Psoas muscle (tissue), 8 donors: Measurements from ENCODE around the gene RPRD1B. TPM values are rescaled to one million over a fixed set of nuclear protein-coding genes. Genes with fewer than 3 reads are reported as not detected.

Experiments used
- ATAC-seq, 4 donors: fragments of 200-7000 bp; cut with Tn5 transposase; one replicate each; pipeline ENCODE4 v1.9.1; 2020; ENCODE audit warnings: moderate library complexity in 3 of 4, mild to moderate bottlenecking in 2 of 4
- DNase-seq, 2 donors: peaks; one replicate each; pipeline ENCODE4 v3.0.0-alpha.2; 2020
- H3K27ac ChIP-seq: fragments of 200-600 bp; one replicate; pipeline ENCODE4 v1.8.0; 2022
- H3K27me3 ChIP-seq, 3 donors: fragments of 200-600 bp in 1 of 3; one replicate each; pipeline versions ENCODE4 v1.6.1 to v1.8.0; 2013 to 2022; ENCODE audit warnings: low read length in 2 of 3, mild to moderate bottlenecking in 2 of 3, moderate library complexity in 1 of 3; ENCODE audit not compliant: insufficient read depth in 3 of 3
- H3K36me3 ChIP-seq, 2 donors: fragments of 200-600 bp in 1 of 2; one replicate each; pipeline versions ENCODE4 v1.6.1 to v1.8.0; 2013 to 2022; ENCODE audit warnings: low read depth in 1 of 2, mild to moderate bottlenecking in 1 of 2, moderate library complexity in 1 of 2; ENCODE audit not compliant: insufficient read depth in 1 of 2
- H3K4me1 ChIP-seq: fragments of 200-600 bp; one replicate; pipeline ENCODE4 v1.8.0; 2022
- H3K4me3 ChIP-seq: fragments of 200-600 bp; one replicate; pipeline ENCODE4 v1.8.0; 2022; ENCODE audit warnings: mild to moderate bottlenecking
- H3K9me3 ChIP-seq: fragments of 200-600 bp; one replicate; pipeline ENCODE4 v1.8.0; 2022
- CTCF ChIP-seq: fragments of 200-600 bp; IDR thresholded peaks from one replicate; pipeline ENCODE4 v1.8.0; 2022; ENCODE audit warnings: antibody characterized with exemption
- WGBS, 3 donors: extraction: QIAGEN DNeasy Blood & Tissue Kit; methylation state at CpG; one replicate each; pipeline versions ENCODE4 v1.1.6 to v1.1.7; 2013; 5-methylcytosine and 5-hydroxymethylcytosine counted together
- intact Hi-C, 2 donors: fragments of 100-400 bp; cut with DNase I; formaldehyde crosslinking; loops; one replicate each; pipeline versions ENCODE4 v1.11.0 to v1.14.2; 2022
- polyA plus RNA-seq, 3 donors: library from polyadenylated mRNA; stranded (reverse); fragments of 200-250 nt; gene quantifications; one replicate each; pipeline ENCODE4 v1.2.3, GENCODE V29; 2013
- total RNA-seq, 4 donors: library from RNA; stranded (reverse); fragmentation: NEBNext Ultra II Directional in 2 of 4; extraction: Animal tissue kit (Norgen Biotek cat#: 25700) in 2 of 4; gene quantifications; one replicate each; pipeline versions ENCODE4 v1.2.1 to v1.2.4, GENCODE V29; 2021 to 2023
- donor health status: healthy with polysubstance abuse.
- donor health status: DM: no; HTN: no; CAD: no; lungs with moderate emphysema.
- donor health status: Bipolar disorder and iron deficiency.
- donor health status: healthy.
- donor health status: DM: yes; HTN: yes; CAD: no.
- donor health status: DM: no; HTN: no; CAD: no.
- donor health status: DM: no; HTN: no; CAD: no.
- donor health status: DM: yes; HTN: yes; CAD: no.

The RPRD1B gene
- total and polyA plus RNA-seq, 7 donors, result 14.0 to 55.7 (median 32.7) TPM

GRCh38 chr20:38131588-38132121 lies 98.1 kb downstream of the RPRD1B start:
- Histone ChIP-seq H3K4me3 (no peak overlapping the region), H3K9me3 (no peaks in the 10 kb centered on the region), H3K36me3 (peaks cover 0 to 48% of the 10 kb centered on the region in 2 donors), H3K4me1 (peaks cover 7% of the 10 kb centered on the region), H3K27me3 (no peaks in the 10 kb centered on the region), H3K27ac (no peak overlapping the region)
- ATAC-seq (no peak), DNase-seq (no peak)
- TF ChIP-seq CTCF, result no peak
- 97 to 99% (median 98%) methylated on average over 3 of the region's 3 CpGs for WGBS, 3 donors
- intact Hi-C loops, result no loop called here

DNA sequence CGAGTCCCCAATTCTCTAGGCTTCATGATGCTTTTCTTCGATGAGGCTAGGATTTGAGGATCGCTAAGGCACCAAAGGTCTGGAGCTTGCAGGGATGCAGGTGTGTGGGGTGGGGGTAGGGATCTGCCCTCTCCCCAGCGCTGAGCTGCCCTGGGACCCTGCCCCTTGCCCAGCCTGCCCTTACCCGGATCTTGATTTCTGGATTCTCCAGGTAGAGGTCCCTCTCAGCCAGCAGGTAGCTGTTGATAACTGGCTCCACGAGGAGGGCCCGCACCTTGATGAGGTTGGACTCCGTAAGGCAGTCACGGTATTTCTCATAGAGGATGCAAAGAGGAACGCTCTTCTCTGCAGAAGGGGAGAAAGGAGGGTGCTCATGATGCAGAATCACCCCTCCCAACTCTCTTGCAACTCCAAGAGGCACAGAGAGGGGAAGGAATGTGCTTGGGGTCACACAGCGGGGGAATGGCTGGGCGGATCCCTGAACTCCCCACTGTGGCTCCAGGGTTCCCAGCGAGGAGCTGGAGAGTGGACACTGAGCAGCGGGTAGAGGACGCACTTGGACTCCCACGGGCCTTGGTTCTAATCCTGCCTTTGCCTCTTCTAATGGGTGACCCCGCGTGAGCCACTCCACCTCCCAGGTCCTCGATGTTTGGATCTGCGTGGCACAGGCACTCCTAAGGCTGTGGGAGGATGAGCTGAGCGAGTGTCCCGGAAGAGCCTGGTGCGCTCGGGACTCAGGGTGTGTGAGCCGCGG lies 98.8 kb downstream of the RPRD1B start:
- peak in 1 of 2 donors; percentile 34 for DNase-seq
- intact Hi-C loops, result no loop called here
- no peak for TF ChIP-seq CTCF
- Histone ChIP-seq H3K4me3 (no peak overlapping the region), H3K27ac (no peak overlapping the region), H3K36me3 (peaks cover 0 to 55% of the 10 kb centered on the region in 2 donors), H3K9me3 (no peaks in the 10 kb centered on the region), H3K4me1 (peaks cover under 1% of the 10 kb centered on the region), H3K27me3 (no peaks in the 10 kb centered on the region)
- no peak for ATAC-seq
- WGBS, 3 donors, result 93 to 94% (median 93%) methylated on average over 24 to 26 of the region's 26 CpGs

DNA sequence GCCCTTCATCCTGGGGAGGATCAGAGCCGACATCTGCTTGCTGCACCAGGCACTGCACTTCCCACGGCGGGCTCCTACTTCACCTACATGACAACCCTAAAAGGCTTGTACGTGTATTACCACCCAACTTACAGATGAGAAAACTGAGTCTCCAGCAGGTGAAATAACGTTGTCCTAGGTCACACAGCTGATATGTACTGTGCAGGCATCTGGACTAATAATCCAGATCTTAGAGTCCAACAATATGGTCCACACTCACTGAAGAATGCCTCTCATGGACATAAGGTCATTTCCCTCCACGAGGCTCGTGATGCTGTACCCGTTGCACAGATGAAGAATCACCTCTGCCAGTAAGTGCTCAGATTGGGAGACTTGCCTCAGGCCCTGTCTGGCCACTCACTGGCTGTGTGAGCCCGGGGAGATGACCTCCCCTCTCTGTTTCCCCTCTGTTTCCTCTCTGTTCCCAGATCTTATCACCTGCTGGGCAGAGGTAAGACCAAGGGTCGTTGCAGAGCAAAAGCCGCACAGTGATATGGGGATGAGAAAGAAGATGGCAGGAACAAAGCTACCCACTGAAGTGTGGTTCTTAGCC lies 99.5 kb downstream of the RPRD1B start:
- WGBS, 3 donors, result 84 to 89% (median 85%) methylated on average over 11 of the region's 11 CpGs
- Histone ChIP-seq H3K36me3 (peaks cover 0 to 61% of the 10 kb centered on the region in 2 donors), H3K4me1 (no peaks in the 10 kb centered on the region), H3K4me3 (no peak overlapping the region), H3K27me3 (no peaks in the 10 kb centered on the region), H3K27ac (no peak overlapping the region), H3K9me3 (no peaks in the 10 kb centered on the region)
- ATAC-seq, result no peak
- DNase-seq, result no peak
- no peak for TF ChIP-seq CTCF
- intact Hi-C loops, result loop anchor here in 1 of 2 donors (1.0 kb wide), 1 partner anchor 16 kb away; no protein-coding TSS in a partner anchor

DNA sequence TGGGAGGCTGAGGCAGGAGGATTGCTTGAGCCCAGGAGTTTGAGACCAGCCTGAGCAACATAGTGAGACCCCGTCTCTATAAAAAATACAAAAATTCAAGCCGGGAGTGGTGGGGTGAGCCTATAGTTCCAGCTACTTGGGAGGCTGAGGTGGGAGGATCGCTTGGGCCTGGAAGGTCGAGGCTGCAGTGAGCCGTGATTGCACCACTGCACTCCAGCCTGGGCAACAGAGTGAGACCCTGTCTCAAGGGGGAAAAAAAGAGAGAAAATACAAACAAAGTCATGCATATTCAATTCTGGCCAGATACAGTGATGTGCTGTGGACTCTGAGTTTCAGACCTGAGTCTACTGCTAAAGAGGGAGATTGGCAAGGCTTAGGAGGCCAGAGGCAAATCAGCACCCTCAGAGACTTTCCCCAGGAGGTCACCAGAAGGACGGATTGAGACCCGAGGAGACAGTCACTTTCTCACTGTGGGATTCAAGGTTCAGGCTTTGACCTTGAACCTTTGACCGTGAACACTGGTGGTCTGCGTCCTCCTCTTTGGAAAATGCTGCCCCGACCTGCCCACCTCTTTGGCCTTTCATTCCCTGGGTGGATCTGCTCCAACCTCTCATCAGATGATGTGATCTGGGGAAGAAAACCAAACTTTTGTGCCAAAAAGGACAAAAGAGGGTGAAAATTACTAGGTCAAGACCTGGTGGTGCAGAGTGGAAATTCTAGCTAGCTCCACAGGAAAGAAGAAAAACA lies 100.3 kb downstream of the RPRD1B start:
- H3K27ac ChIP-seq, result no peak overlapping the region
- no peak for DNase-seq
- TF ChIP-seq CTCF, result no peak
- H3K9me3 ChIP-seq, result no peaks in the 10 kb centered on the region
- no peaks in the 10 kb centered on the region for H3K27me3 ChIP-seq
- no peaks in the 10 kb centered on the region for H3K4me1 ChIP-seq
- no peak for ATAC-seq
- peaks cover 0 to 70% of the 10 kb centered on the region in 2 donors for H3K36me3 ChIP-seq
- WGBS, 3 donors, result 85 to 88% (median 86%) methylated on average over 10 of the region's 10 CpGs
- intact Hi-C loops, result loop anchor here in 1 of 2 donors (1.0 kb wide), 1 partner anchor 15 kb away; no protein-coding TSS in a partner anchor
- no peak overlapping the region for H3K4me3 ChIP-seq
